GM23338 (cell line): ENCODE measurements around the gene RHBDF2. TPM values are rescaled to one million over a fixed set of nuclear protein-coding genes. Genes with fewer than 3 reads are reported as not detected.
A peak's percentile ranks its signal among the peaks of the same experiment; 100 is the strongest.

Source experiments
- ATAC-seq: fragments of 200-7000 bp; cut with Tn5 transposase; 3 replicates; pipeline ENCODE4 v1.9.1; 2020
- DNase-seq: peaks from one replicate; pipeline ENCODE4 v3.0.0-alpha.2; 2015; ENCODE audit warnings: low spot score
- H2AFZ ChIP-seq: fragments of 200-600 bp; sonication (generic); 2 replicates; pipeline ENCODE4 v1.8.0; 2016; ENCODE audit warnings: antibody characterized with exemption, mild to moderate bottlenecking, moderate library complexity
- H3F3A ChIP-seq: fragments of 200-600 bp; sonication (generic); replicated peaks from 2 replicates; pipeline ENCODE4 v1.8.0; 2017; ENCODE audit warnings: antibody characterized with exemption, mixed run types, low read depth
- H3K27ac ChIP-seq: fragments of 200-600 bp; sonication (generic); 2 replicates; pipeline ENCODE4 v1.6.1; 2016; ENCODE audit warnings: low read depth
- H3K27me3 ChIP-seq: fragments of 200-600 bp; sonication (generic); 2 replicates; pipeline ENCODE4 v1.8.0; 2016; ENCODE audit warnings: mild to moderate bottlenecking, mixed run types, moderate library complexity; ENCODE audit not compliant: insufficient read depth
- H3K36me3 ChIP-seq: fragments of 200-600 bp; sonication (generic); 2 replicates; pipeline ENCODE4 v1.8.0; 2016; ENCODE audit warnings: mild to moderate bottlenecking; ENCODE audit not compliant: insufficient read depth
- H3K4me1 ChIP-seq: fragments of 200-600 bp; sonication (generic); 2 replicates; pipeline ENCODE4 v1.8.0; 2016; ENCODE audit warnings: mild to moderate bottlenecking, moderate library complexity; ENCODE audit not compliant: insufficient read depth
- H3K4me2 ChIP-seq: fragments of 200-600 bp; sonication (generic); 2 replicates; pipeline ENCODE4 v1.7.1; 2017; ENCODE audit warnings: mixed run types
- H3K4me3 ChIP-seq: fragments of 200-600 bp; sonication (generic); 2 replicates; pipeline ENCODE4 v1.6.1; 2016; ENCODE audit warnings: mixed run types
- H3K79me2 ChIP-seq: fragments of 200-600 bp; sonication (generic); replicated peaks from 2 replicates; pipeline ENCODE4 v1.8.0; 2017; ENCODE audit warnings: mild to moderate bottlenecking; ENCODE audit not compliant: insufficient read depth
- H3K9me2 ChIP-seq: fragments of 200-600 bp; sonication (generic); 2 replicates; pipeline ENCODE4 v1.8.0; 2017; ENCODE audit not compliant: insufficient read depth
- H4K20me1 ChIP-seq: fragments of 200-600 bp; sonication (generic); replicated peaks from 2 replicates; pipeline ENCODE4 v1.8.0; 2017; ENCODE audit warnings: mild to moderate bottlenecking; ENCODE audit not compliant: insufficient read depth
- H3K27ac Mint-ChIP-seq: 2 replicates; pipeline ENCODE4 v1.8.0; 2020; ENCODE audit warnings: inconsistent platforms, mild to moderate bottlenecking, moderate library complexity, mixed read lengths
- H3K27me3 Mint-ChIP-seq: 3 replicates; pipeline ENCODE4 v1.8.0; 2022; ENCODE audit warnings: low read depth, mild to moderate bottlenecking, moderate library complexity, mixed read lengths, inconsistent platforms; ENCODE audit not compliant: insufficient read depth, poor library complexity
- H3K36me3 Mint-ChIP-seq: 3 replicates; pipeline ENCODE4 v1.8.0; 2021; ENCODE audit warnings: low read depth, mild to moderate bottlenecking, inconsistent platforms, moderate library complexity, mixed read lengths
- H3K4me1 Mint-ChIP-seq: 3 replicates; pipeline ENCODE4 v1.8.0; 2020; ENCODE audit warnings: mild to moderate bottlenecking, inconsistent platforms, mixed read lengths
- H3K4me3 Mint-ChIP-seq: 3 replicates; pipeline ENCODE4 v1.8.0; 2021; ENCODE audit warnings: moderate library complexity, mild to moderate bottlenecking, inconsistent platforms, mixed read lengths
- H3K9me3 Mint-ChIP-seq: 3 replicates; pipeline ENCODE4 v1.8.0; 2020; ENCODE audit warnings: moderate library complexity, mild to moderate bottlenecking, inconsistent platforms, mixed read lengths
- CREB1 ChIP-seq: fragments of 250-450 bp; sonication (Bioruptor Pico); IDR thresholded peaks from 2 replicates; pipeline ENCODE4 v1.5.0; 2020; ENCODE audit warnings: low read depth, mild to moderate bottlenecking, moderate library complexity
- EZH2 ChIP-seq: fragments of 200-600 bp; sonication (generic); IDR thresholded peaks from one replicate; pipeline ENCODE4 v1.8.0; 2017; ENCODE audit warnings: antibody characterized with exemption, mild to moderate bottlenecking, low read depth; ENCODE audit not compliant: unreplicated experiment
- EZH2phosphoT487 ChIP-seq: fragments of 200-600 bp; sonication (generic); IDR thresholded peaks from one replicate; pipeline ENCODE4 v1.8.1; 2018; ENCODE audit warnings: antibody characterized with exemption; ENCODE audit not compliant: unreplicated experiment
- JUNB ChIP-seq: IDR thresholded peaks from one replicate; pipeline ENCODE4 v1.6.1; 2016; ENCODE audit warnings: antibody characterized with exemption; ENCODE audit not compliant: unreplicated experiment
- NANOG ChIP-seq: IDR thresholded peaks from 2 replicates; pipeline ENCODE4 v1.6.1; 2016; ENCODE audit warnings: antibody characterized with exemption, borderline replicate concordance
- STAT1 ChIP-seq: IDR thresholded peaks from one replicate; pipeline ENCODE4 v1.6.1; 2016; ENCODE audit warnings: antibody characterized with exemption; ENCODE audit not compliant: unreplicated experiment
- ZNF114 ChIP-seq: fragments of 250-450 bp; sonication (Bioruptor Pico); IDR thresholded peaks from 2 replicates; pipeline ENCODE4 v1.5.0; 2020; ENCODE audit warnings: mild to moderate bottlenecking, moderate library complexity
- ZNF331 ChIP-seq: fragments of 250-450 bp; sonication (Bioruptor Pico); IDR thresholded peaks from 2 replicates; pipeline ENCODE4 v1.5.0; 2020; ENCODE audit warnings: low read depth, mild to moderate bottlenecking, moderate library complexity
- polyA plus RNA-seq: library from polyadenylated mRNA; unstranded; fragments of >200 nt; fragmentation: Nextera tagmentation; extraction: Ambion mirVana; gene quantifications from 2 replicates; pipeline ENCODE4 v1.2.1, GENCODE V29; 2016
- total RNA-seq: library from RNA; depleted of rRNA; stranded (reverse); fragments of >200 nt; shearing (Covaris generic); gene quantifications from 2 replicates; pipeline ENCODE4 v1.2.3, GENCODE V29; 2014
- TF ChIP-seq, protein P1 (sequence below): IDR thresholded peaks from one replicate; pipeline ENCODE4 v1.6.1; 2018; ENCODE audit warnings: antibody characterized with exemption; ENCODE audit not compliant: unreplicated experiment
- TF ChIP-seq, protein P2 (sequence below): IDR thresholded peaks from 2 replicates; pipeline ENCODE4 v1.6.1; 2016; ENCODE audit warnings: antibody characterized with exemption
- TF ChIP-seq, protein P3 (sequence below), 2 experiments: fragments of 200-600 bp in 1 of 2; sonication (generic) in 1 of 2; conservative IDR thresholded peaks; 2 replicates each; pipeline versions ENCODE4 v1.5.1 to v1.6.1; 2016 to 2017; ENCODE audit warnings: antibody characterized with exemption in 2 of 2, low read depth in 2 of 2, mild to moderate bottlenecking in 2 of 2, moderate library complexity in 1 of 2

RHBDF2 gene
- total and polyA plus RNA-seq, 2 experiments from 2014 or later = 9.4 to 29.5 TPM

DNA sequence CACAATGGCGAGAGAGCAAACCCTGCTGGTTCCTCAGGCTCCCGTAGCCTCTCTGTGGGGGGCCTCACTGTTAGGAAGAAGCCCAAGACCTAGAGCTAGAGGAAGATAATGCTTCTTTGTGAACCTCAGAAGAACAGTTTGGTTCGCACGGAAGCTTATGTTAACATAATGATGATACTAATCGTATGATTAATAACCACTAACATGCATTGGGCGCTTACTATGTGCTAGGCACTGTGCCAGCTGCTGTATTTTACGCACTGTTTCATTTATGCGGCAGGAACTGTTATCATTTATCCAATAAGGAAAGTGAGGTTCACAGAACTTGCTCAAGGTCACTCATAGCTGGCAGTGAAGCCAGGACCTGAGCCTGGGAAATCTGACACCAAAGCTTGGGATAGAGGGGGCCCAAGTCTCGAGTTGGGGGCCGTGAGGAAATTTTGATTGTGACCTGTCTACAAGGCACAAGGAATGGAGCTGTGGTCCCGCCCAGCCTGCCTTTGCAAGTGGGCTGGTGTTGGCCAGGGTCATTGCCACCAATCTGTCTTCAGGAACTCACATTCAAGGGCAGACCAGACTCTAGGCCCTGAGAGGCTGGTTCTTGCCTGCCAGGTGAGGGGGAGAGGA, 45.4 kb upstream of the RHBDF2 start (continued):
- TF ChIP-seq, protein P1, sequence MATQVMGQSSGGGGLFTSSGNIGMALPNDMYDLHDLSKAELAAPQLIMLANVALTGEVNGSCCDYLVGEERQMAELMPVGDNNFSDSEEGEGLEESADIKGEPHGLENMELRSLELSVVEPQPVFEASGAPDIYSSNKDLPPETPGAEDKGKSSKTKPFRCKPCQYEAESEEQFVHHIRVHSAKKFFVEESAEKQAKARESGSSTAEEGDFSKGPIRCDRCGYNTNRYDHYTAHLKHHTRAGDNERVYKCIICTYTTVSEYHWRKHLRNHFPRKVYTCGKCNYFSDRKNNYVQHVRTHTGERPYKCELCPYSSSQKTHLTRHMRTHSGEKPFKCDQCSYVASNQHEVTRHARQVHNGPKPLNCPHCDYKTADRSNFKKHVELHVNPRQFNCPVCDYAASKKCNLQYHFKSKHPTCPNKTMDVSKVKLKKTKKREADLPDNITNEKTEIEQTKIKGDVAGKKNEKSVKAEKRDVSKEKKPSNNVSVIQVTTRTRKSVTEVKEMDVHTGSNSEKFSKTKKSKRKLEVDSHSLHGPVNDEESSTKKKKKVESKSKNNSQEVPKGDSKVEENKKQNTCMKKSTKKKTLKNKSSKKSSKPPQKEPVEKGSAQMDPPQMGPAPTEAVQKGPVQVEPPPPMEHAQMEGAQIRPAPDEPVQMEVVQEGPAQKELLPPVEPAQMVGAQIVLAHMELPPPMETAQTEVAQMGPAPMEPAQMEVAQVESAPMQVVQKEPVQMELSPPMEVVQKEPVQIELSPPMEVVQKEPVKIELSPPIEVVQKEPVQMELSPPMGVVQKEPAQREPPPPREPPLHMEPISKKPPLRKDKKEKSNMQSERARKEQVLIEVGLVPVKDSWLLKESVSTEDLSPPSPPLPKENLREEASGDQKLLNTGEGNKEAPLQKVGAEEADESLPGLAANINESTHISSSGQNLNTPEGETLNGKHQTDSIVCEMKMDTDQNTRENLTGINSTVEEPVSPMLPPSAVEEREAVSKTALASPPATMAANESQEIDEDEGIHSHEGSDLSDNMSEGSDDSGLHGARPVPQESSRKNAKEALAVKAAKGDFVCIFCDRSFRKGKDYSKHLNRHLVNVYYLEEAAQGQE = no peak
- TF ChIP-seq JUNB (no peak), EZH2phosphoT487 (no peak), NANOG (no peak), STAT1 (no peak), CREB1 (CRISPR knock-in tag) (no peak), ZNF114 (CRISPR knock-in tag) (no peak)

DNA sequence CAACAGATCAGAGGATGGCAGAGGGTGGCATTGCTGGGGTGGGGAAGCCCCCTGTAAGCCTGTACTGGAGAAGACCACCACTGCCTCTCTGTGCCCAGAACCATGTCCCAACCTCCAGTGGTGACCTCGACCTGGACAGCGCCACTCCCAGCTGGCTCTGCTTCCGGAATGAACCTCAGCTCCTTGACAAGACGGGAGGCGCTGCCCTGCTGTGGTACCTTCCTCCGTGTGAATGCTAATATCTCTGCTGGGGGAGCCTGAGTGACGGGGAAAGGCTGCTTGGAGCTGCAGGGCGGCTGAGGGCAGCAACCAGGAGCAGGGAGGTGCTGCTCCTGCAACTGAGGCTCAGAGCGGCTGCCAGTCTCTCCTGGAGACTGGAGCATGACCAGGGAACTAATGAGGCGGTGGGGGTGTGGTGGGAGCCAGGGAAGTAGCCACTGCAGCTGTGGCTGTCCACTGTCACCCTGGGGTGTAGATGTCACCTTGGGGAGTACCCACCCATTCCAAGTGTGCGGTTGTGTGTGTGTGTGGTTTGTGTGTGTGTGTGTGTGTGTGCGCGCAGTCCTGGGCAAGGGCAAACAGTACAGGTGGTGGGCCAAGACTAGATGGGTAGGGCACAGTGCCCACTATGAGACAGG, 44.8 kb upstream of the RHBDF2 start:
- Mint-ChIP-seq H3K36me3 (no peaks in the 10 kb centered on the region), H3K27ac (no peak overlapping the region), H3K4me3 (no peak overlapping the region), H3K9me3 (no peaks in the 10 kb centered on the region), H3K4me1 (peaks cover 30% of the 10 kb centered on the region), H3K27me3 (peaks cover 21% of the 10 kb centered on the region)
- Histone ChIP-seq H3K9me2 (no peaks in the 10 kb centered on the region), H3K4me1 (peaks cover 22% of the 10 kb centered on the region), H3K4me2 (no peak overlapping the region), H4K20me1 (no peaks in the 10 kb centered on the region), H3K79me2 (no peaks in the 10 kb centered on the region), H3K36me3 (no peaks in the 10 kb centered on the region), H2AFZ (no peak overlapping the region), H3F3A (no peaks in the 10 kb centered on the region; the same call in 1 of the 2 replicates), H3K27me3 (no peaks in the 10 kb centered on the region), H3K27ac (no peak overlapping the region), H3K4me3 (no peak overlapping the region)
- DNase-seq = peak; percentile 4
- no peak for ATAC-seq
- TF ChIP-seq STAT1 (no peak), EZH2 (no peak), NANOG (no peak), CREB1 (CRISPR knock-in tag) (no peak), JUNB (no peak), ZNF331 (no peak)
- TF ChIP-seq, protein P2, sequence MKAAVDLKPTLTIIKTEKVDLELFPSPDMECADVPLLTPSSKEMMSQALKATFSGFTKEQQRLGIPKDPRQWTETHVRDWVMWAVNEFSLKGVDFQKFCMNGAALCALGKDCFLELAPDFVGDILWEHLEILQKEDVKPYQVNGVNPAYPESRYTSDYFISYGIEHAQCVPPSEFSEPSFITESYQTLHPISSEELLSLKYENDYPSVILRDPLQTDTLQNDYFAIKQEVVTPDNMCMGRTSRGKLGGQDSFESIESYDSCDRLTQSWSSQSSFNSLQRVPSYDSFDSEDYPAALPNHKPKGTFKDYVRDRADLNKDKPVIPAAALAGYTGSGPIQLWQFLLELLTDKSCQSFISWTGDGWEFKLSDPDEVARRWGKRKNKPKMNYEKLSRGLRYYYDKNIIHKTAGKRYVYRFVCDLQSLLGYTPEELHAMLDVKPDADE = no peak
- TF ChIP-seq, protein P3, sequence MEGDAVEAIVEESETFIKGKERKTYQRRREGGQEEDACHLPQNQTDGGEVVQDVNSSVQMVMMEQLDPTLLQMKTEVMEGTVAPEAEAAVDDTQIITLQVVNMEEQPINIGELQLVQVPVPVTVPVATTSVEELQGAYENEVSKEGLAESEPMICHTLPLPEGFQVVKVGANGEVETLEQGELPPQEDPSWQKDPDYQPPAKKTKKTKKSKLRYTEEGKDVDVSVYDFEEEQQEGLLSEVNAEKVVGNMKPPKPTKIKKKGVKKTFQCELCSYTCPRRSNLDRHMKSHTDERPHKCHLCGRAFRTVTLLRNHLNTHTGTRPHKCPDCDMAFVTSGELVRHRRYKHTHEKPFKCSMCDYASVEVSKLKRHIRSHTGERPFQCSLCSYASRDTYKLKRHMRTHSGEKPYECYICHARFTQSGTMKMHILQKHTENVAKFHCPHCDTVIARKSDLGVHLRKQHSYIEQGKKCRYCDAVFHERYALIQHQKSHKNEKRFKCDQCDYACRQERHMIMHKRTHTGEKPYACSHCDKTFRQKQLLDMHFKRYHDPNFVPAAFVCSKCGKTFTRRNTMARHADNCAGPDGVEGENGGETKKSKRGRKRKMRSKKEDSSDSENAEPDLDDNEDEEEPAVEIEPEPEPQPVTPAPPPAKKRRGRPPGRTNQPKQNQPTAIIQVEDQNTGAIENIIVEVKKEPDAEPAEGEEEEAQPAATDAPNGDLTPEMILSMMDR (conservative IDR thresholded peaks at IDR 0.05; ENCODE audit: low read depth in 2 of 2) = no peak
- TF ChIP-seq, protein P1 = no peak
